K562 (cell line): ENCODE results near the gene PCK2. TPM values are rescaled to one million over a fixed set of nuclear protein-coding genes. Genes with fewer than 3 reads are reported as not detected.
A peak's percentile ranks its signal among the peaks of the same experiment; 100 is the strongest.

Experiments used
- ATAC-seq: fragments of 200-7000 bp; cut with Tn5 transposase; 3 replicates; pipeline ENCODE4 v1.9.1; 2020; ENCODE audit warnings: moderate library complexity
- BruUV-seq: library from RNA; stranded (reverse); fragments of 400-500 nt; replicated peaks from 2 replicates; lab custom pipeline; 2021; lab: Mats Ljungman, UMichigan
- CTCF ChIA-PET: fragments of 300-600 bp; formaldehyde crosslinking; extraction: SDS; loops from one replicate; lab custom pipeline; 2021; ENCODE audit warnings: low intra/inter-chr PET ratio; lab: Yijun Ruan, JAX
- POLR2A ChIA-PET: fragments of 300-600, 350-650 bp; sonication (Branson Sonifier 250); formaldehyde crosslinking; extraction: SDS; loops from one replicate; lab custom pipeline; 2021; ENCODE audit warnings: antibody characterized with exemption, inconsistent platforms; lab: Yijun Ruan, JAX
- DNase-seq, 4 experiments: peaks; one replicate each; pipeline versions ENCODE4 v3.0.0 to v3.0.0-alpha.2; 2011 to 2018; ENCODE audit warnings: low spot score in 3 of 4, mixed read lengths in 3 of 4; ENCODE audit errors: extremely low read depth in 1 of 4
- FAIRE-seq: peaks from 2 replicates; lab custom pipeline; 2011; peaks lifted over from hg19 to GRCh38; lab: Jason Lieb, UNC
- H2AFZ ChIP-seq: 2 replicates; pipeline ENCODE4 v1.6.0; 2011; ENCODE audit warnings: low read depth, low read length, control low read depth, inconsistent platforms
- H3K27ac ChIP-seq: fragments of 200-600 bp; 3 replicates; pipeline ENCODE4 v1.8.0; 2011; ENCODE audit warnings: low read depth, mild to moderate bottlenecking, control low read depth, inconsistent platforms, low read length, moderate library complexity, mixed read lengths; ENCODE audit errors: extremely low read depth
- H3K27me3 ChIP-seq, 2 experiments: fragments of 300-600 bp in 1 of 2; 2 replicates in 1 of 2; 3 replicates in 1 of 2; pipeline versions ENCODE4 v1.6.0 to v1.8.0; 2011; ENCODE audit warnings: inconsistent platforms in 2 of 2, low read length in 2 of 2, mild to moderate bottlenecking in 1 of 2, mixed read lengths in 1 of 2, moderate library complexity in 1 of 2; ENCODE audit not compliant: control insufficient read depth in 2 of 2, insufficient read depth in 2 of 2
- H3K36me3 ChIP-seq: fragments of 300-600 bp; 3 replicates; pipeline ENCODE4 v1.8.0; 2011; ENCODE audit warnings: mild to moderate bottlenecking, low read length, inconsistent platforms; ENCODE audit not compliant: control insufficient read depth, insufficient read depth
- H3K4me1 ChIP-seq, 2 experiments: fragments of 200-600 bp in 1 of 2; replicated peaks in 1 of 2; 2 replicates in 1 of 2; 3 replicates in 1 of 2; pipeline versions ENCODE4 v1.5.1 to v1.8.0; 2011; ENCODE audit warnings: inconsistent platforms in 2 of 2, low read length in 2 of 2, mild to moderate bottlenecking in 1 of 2, mixed read lengths in 1 of 2, moderate library complexity in 1 of 2; ENCODE audit not compliant: control insufficient read depth in 2 of 2, insufficient read depth in 2 of 2
- H3K4me2 ChIP-seq: 2 replicates; pipeline ENCODE4 v1.6.1; 2011; ENCODE audit warnings: low read length, control low read depth, inconsistent platforms, mixed read lengths; ENCODE audit not compliant: insufficient read depth
- H3K4me3 ChIP-seq: fragments of 200-600 bp; sonication (generic), shearing (Covaris generic); 2 replicates; pipeline ENCODE4 v1.5.1; 2016; ENCODE audit warnings: control low read depth, inconsistent platforms
- H3K79me2 ChIP-seq: fragments of 200-600 bp; 3 replicates; pipeline ENCODE4 v1.8.0; 2011; ENCODE audit warnings: low read length, inconsistent platforms; ENCODE audit not compliant: control insufficient read depth, insufficient read depth
- H3K9ac ChIP-seq, 2 experiments: 2 replicates each; pipeline versions ENCODE4 v1.6.0 to v1.6.1; 2011; ENCODE audit warnings: low read depth in 2 of 2, low read length in 2 of 2, control low read depth in 1 of 2, inconsistent platforms in 1 of 2, mild to moderate bottlenecking in 1 of 2, mixed read lengths in 1 of 2; ENCODE audit not compliant: insufficient read depth in 1 of 2
- H3K9me1 ChIP-seq: one replicate; pipeline ENCODE4 v1.6.0; 2011; ENCODE audit warnings: inconsistent platforms, mild to moderate bottlenecking, low read length, moderate library complexity; ENCODE audit not compliant: control insufficient read depth, insufficient read depth
- H3K9me3 ChIP-seq: replicated peaks from 2 replicates; pipeline ENCODE4 v1.5.1; 2011; ENCODE audit warnings: low read depth, low read length, inconsistent platforms; ENCODE audit not compliant: control insufficient read depth, insufficient read depth
- H4K20me1 ChIP-seq: replicated peaks from 2 replicates; pipeline ENCODE4 v1.6.1; 2011; ENCODE audit warnings: low read length, inconsistent platforms, mixed read lengths; ENCODE audit not compliant: control insufficient read depth, insufficient read depth
- REST ChIP-seq, 2 experiments: fragments of 450-650 bp; formaldehyde crosslinking in 1 of 2; IDR thresholded peaks; 2 replicates each; pipeline versions ENCODE4 v1.4.0 to v1.6.1; 2014 to 2020; ENCODE audit warnings: mild to moderate bottlenecking in 2 of 2, borderline replicate concordance in 1 of 2, low read depth in 1 of 2
- ZNF445 ChIP-seq: fragments of 250-450 bp; sonication (Bioruptor Pico); IDR thresholded peaks from 2 replicates; pipeline ENCODE4 v1.4.0; 2020; ENCODE audit warnings: low read depth, mild to moderate bottlenecking, moderate library complexity
- WGBS: fragments of 100-300 bp; shearing (Covaris generic); methylation state at CpG from one replicate; pipeline ENCODE4 v1.1.6; 2016; ENCODE audit warnings: low coverage, mixed read lengths; ENCODE audit not compliant: insufficient coverage; ENCODE audit errors: missing lambda C conversion rate; 5-methylcytosine and 5-hydroxymethylcytosine counted together
- in situ Hi-C: fragments of 300-500 bp; cut with MboI; formaldehyde crosslinking; loops from 4 replicates; pipeline ENCODE4 v1.15.0; 2018; ENCODE audit warnings: inconsistent platforms, mixed read lengths
- intact Hi-C: fragments of 100-400 bp; cut with micrococcal nuclease; formaldehyde crosslinking; loops from 2 replicates; pipeline ENCODE4 v1.14.2; 2022
- polyA plus RNA-seq, 8 experiments: library from polyadenylated mRNA; depleted of rRNA in 4 of 8; stranded (reverse) in 5 of 8; unstranded in 3 of 8; fragments of >200 nt; fragmentation: Nextera tagmentation in 2 of 8; fragmentation: Illumina TruSeq in 1 of 8; extraction: Ambion mirVana in 2 of 8; extraction: Trizol in 1 of 8; gene quantifications; 2 replicates each; pipeline versions ENCODE4 v1.2.1 to v1.2.3, GENCODE V29; 2011 to 2014; ENCODE audit warnings: inconsistent platforms in 1 of 8, missing spikeins in 1 of 8
- total RNA-seq, 7 experiments: library from RNA; depleted of rRNA in 6 of 7; stranded (reverse); fragments of >200 nt in 6 of 7; fragmentation: Illumina TruSeq in 2 of 7; extraction: Trizol in 2 of 7; gene quantifications; 2 replicates each; pipeline versions ENCODE4 v1.2.1 to v1.2.3, GENCODE V29; 2011 to 2021; ENCODE audit warnings: low replicate concordance in 1 of 7

PCK2 gene
- total and polyA plus RNA-seq, 9 of the 15 experiments (the other 6 are each of a cell fraction or from before 2014, with no cell fraction given): 3.3 to 60.9 (median 30.4) TPM

DNA sequence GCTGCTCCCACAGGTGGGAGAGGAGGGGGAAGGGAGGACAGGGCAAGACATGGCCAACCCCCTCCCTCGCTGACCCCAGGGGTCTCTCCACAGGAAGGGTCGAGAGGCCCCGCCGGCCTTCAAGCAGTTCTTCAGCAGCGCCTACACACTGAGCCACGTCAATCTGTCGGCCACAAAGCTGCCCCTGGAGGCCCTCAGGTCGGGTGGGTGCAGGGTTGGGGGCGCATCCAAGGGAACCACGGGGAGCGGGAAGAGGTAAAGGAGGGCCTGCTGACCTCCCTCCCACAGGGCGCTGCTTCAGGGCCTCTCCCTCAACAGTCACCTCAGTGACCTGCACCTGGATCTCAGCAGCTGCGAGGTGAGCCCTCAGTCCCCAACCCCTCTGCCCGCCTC is 36.2 kb upstream of the PCK2 start:
- FAIRE-seq: no peak
- Histone ChIP-seq H3K27ac (no peak overlapping the region), H3K9me3 (no peaks in the 10 kb centered on the region), H3K36me3 (no peaks in the 10 kb centered on the region), H2AFZ (no peak overlapping the region), H3K79me2 (no peaks in the 10 kb centered on the region), H3K4me2 (no peak overlapping the region), H3K27me3 (peaks cover 0 to 22% of the 10 kb centered on the region in 2 experiments; a peak in 2 of 5 replicates), H3K4me1 (peaks cover 5 to 9% of the 10 kb centered on the region in 2 experiments; a peak in 3 of 5 replicates), H3K9me1 (no peaks in the 10 kb centered on the region), H3K9ac (peak overlapping the region in 1 of 2 experiments; percentile 45; a peak in 1 of 4 replicates), H4K20me1 (no peaks in the 10 kb centered on the region; the same call in 1 of the 2 replicates), H3K4me3 (no peak overlapping the region)
- peak; percentile 11 for ATAC-seq
- in situ Hi-C loops (loop anchor here (5.0 to 10.0 kb wide), 2 partner anchors 34 to 377 kb away; partner anchors contain the start of gene PCK2), intact Hi-C loops (loop anchor here (1.0 kb wide), 3 partner anchors 32 to 239 kb away; no protein-coding TSS in a partner anchor)
- DNase-seq: no peak
- ChIA-PET POLR2A (interaction anchor here (0.8 to 3.6 kb wide), 5 partner anchors 12 to 56 kb away, joined by 3 to 12 read pairs (median 5); partner anchors contain the start of gene DCAF11), CTCF (interaction anchor here (0.5 to 1.6 kb wide), 8 partner anchors 24 to 240 kb away, joined by 3 to 10 read pairs (median 4); no protein-coding TSS in a partner anchor)
- WGBS: 20% methylated on average over 6 of the region's 14 CpGs
- BruUV-seq: no TSS peak
- TF ChIP-seq ZNF445 (CRISPR knock-in tag): no peak

DNA sequence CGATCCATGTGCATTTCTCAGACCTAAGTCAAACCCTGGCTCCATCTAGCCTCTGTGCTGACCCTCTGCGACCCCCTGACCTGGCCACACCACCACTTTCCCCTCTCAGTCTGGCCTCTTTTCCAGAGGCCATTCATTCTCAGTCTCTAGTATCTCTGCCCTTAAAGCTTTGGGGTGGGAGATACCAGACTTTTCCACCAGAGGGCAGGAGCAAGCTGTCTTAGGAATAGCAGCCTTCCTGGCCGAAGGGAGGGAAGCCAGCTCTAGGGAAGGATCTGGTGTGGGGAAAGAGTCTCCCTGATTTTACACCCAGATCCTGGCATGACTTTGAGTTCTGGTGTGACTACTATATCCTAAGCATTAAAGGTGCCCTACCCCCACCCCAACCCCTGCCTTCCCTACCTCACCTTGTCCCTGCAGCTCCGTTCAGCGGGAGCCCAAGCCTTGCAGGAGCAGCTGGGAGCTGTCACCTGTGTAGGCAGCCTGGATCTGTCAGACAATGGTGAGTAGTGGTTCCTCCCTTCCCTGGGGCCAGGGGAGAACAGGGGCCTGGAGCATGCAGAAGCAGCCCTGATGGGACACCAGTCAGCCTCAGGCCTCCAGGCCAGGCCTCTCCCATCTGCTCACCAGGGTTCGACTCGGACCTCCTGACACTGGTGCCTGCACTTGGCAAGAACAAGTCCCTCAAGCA is 35.7 kb upstream of the PCK2 start:
- Histone ChIP-seq H3K79me2 (no peaks in the 10 kb centered on the region), H3K9me1 (no peaks in the 10 kb centered on the region), H3K27ac (no peak overlapping the region), H3K36me3 (no peaks in the 10 kb centered on the region), H3K9ac (peak overlapping the region in 1 of 2 experiments; percentile 13; a peak in 1 of 4 replicates), H3K4me3 (no peak overlapping the region), H4K20me1 (no peaks in the 10 kb centered on the region; the same call in 1 of the 2 replicates), H3K4me2 (no peak overlapping the region), H3K27me3 (peaks cover 0 to 19% of the 10 kb centered on the region in 2 experiments; a peak in 2 of 5 replicates), H2AFZ (no peak overlapping the region), H3K4me1 (peaks cover 0 to 6% of the 10 kb centered on the region in 2 experiments; a peak in 3 of 5 replicates), H3K9me3 (no peaks in the 10 kb centered on the region)
- WGBS: 24% methylated on average over 6 of the region's 7 CpGs
- FAIRE-seq (peak; percentile 90), ATAC-seq (peak; percentile 92), DNase-seq (peak in 2 of 4 experiments; percentile 59 to 64)
- ChIA-PET POLR2A (interaction anchor here (0.8 to 3.6 kb wide), 4 partner anchors 12 to 56 kb away, joined by 3 to 12 read pairs (median 6); partner anchors contain the start of gene DCAF11), CTCF (interaction anchor here (0.7 to 1.6 kb wide), 7 partner anchors 23 to 239 kb away, joined by 3 to 10 read pairs (median 5); no protein-coding TSS in a partner anchor)
- intact Hi-C loops (loop anchor here (1.0 kb wide), 3 partner anchors 32 to 239 kb away; no protein-coding TSS in a partner anchor), in situ Hi-C loops (loop anchor here (5.0 to 10.0 kb wide), 2 partner anchors 34 to 376 kb away; partner anchors contain the start of gene PCK2)
- BruUV-seq: no TSS peak
- TF ChIP-seq REST (IDR thresholded peaks at IDR 0.05; ENCODE audit: borderline replicate concordance) (peak; percentile 87), REST (CRISPR knock-in tag; IDR thresholded peaks at IDR 0.05; ENCODE audit: low read depth) (no peak)
